WERI-Rb-1 (cell line): ENCODE measurements around the gene BEST3.

Experiments
- DNase-seq: peaks from one replicate; pipeline ENCODE4 v3.0.0-alpha.2; 2020
- H3K27ac ChIP-seq: fragments of 250-450 bp; sonication (Bioruptor Pico); 2 replicates; pipeline ENCODE4 v1.5.1; 2020; ENCODE audit warnings: mild to moderate bottlenecking, moderate library complexity
- H3K27me3 ChIP-seq: fragments of 250-450 bp; sonication (Bioruptor Pico); 2 replicates; pipeline ENCODE4 v1.5.1; 2021; ENCODE audit warnings: mild to moderate bottlenecking, low read depth, moderate library complexity; ENCODE audit not compliant: insufficient read depth, severe bottlenecking
- H3K36me3 ChIP-seq: fragments of 250-450 bp; sonication (Bioruptor Pico); 2 replicates; pipeline ENCODE4 v1.5.1; 2020; ENCODE audit warnings: mild to moderate bottlenecking, moderate library complexity
- H3K4me3 ChIP-seq: 2 replicates; pipeline ENCODE4 v1.5.1; 2011; ENCODE audit warnings: low read depth, mild to moderate bottlenecking, control low read depth, low read length
- H3K9me3 ChIP-seq: fragments of 250-450 bp; sonication (Bioruptor Pico); 2 replicates; pipeline ENCODE4 v1.5.1; 2021; ENCODE audit warnings: mild to moderate bottlenecking, moderate library complexity; ENCODE audit not compliant: severe bottlenecking
- CTCF ChIP-seq: IDR thresholded peaks from 2 replicates; pipeline ENCODE4 v1.5.1; 2011; ENCODE audit warnings: low read depth, mild to moderate bottlenecking, control low read depth, inconsistent platforms, low read length

The BEST3 gene

GRCh38 chr12:69661386-69661785 is 37.7 kb downstream of the BEST3 start:
- Histone ChIP-seq H3K4me3 (no peak overlapping the region), H3K9me3 (no peaks in the 10 kb centered on the region), H3K27ac (no peak overlapping the region), H3K27me3 (no peaks in the 10 kb centered on the region), H3K36me3 (no peaks in the 10 kb centered on the region)
- no peak for TF ChIP-seq CTCF
- DNase-seq, result no peak

- Histone ChIP-seq H3K9me3 (no peaks in the 10 kb centered on the region), H3K36me3 (no peaks in the 10 kb centered on the region), H3K27me3 (no peaks in the 10 kb centered on the region), H3K4me3 (no peak overlapping the region), H3K27ac (no peak overlapping the region)
- DNase-seq, result no peak
- TF ChIP-seq CTCF, result no peak
Observed at GRCh38 chr12:69660164-69660863, 38.8 kb downstream of the BEST3 start.

- no peak for DNase-seq
- Histone ChIP-seq H3K4me3 (no peak overlapping the region), H3K27me3 (no peaks in the 10 kb centered on the region), H3K9me3 (no peaks in the 10 kb centered on the region), H3K27ac (no peak overlapping the region), H3K36me3 (no peaks in the 10 kb centered on the region)
- no peak for TF ChIP-seq CTCF
Observed at GRCh38 chr12:69658203-69658602, 40.9 kb downstream of the BEST3 start.

DNA sequence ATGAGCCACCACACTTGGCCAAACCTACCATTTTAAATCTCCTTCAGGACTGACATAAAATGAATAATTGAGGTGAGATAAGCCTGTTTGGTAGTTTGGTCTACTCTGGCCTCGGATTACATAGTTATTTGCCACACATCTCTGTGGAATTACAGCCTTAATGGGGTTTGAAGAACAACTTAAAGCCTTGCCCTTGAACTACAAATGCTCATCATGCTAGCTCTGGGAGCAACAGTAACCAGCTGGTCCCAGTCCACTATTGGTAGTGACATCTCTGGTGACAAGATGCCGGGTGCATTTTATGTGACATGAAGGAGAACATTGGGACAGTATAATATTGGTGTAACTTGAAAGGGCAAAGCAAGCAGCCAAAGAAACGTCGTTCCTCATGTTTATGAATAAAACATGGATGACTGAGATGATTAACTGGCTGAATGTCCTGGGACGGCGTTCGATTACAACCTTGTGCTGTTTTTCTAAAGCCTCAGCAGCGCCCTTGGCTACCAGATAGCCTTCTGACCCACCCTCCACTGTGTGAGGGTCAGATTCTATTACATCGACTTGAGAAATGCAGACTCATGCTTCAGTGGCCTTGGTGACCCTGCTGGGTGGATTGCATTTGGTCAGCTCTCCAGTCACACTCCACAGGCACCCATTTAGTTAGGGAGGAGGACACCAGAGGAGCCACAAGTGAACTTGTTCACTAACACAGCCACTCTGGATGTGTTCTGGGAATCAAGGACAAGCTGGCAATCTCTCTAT is 41.5 kb downstream of the BEST3 start:
- DNase-seq, result no peak
- TF ChIP-seq CTCF, result no peak
- Histone ChIP-seq H3K27me3 (no peaks in the 10 kb centered on the region), H3K4me3 (no peak overlapping the region), H3K36me3 (no peaks in the 10 kb centered on the region), H3K27ac (no peak overlapping the region), H3K9me3 (no peaks in the 10 kb centered on the region)

DNA sequence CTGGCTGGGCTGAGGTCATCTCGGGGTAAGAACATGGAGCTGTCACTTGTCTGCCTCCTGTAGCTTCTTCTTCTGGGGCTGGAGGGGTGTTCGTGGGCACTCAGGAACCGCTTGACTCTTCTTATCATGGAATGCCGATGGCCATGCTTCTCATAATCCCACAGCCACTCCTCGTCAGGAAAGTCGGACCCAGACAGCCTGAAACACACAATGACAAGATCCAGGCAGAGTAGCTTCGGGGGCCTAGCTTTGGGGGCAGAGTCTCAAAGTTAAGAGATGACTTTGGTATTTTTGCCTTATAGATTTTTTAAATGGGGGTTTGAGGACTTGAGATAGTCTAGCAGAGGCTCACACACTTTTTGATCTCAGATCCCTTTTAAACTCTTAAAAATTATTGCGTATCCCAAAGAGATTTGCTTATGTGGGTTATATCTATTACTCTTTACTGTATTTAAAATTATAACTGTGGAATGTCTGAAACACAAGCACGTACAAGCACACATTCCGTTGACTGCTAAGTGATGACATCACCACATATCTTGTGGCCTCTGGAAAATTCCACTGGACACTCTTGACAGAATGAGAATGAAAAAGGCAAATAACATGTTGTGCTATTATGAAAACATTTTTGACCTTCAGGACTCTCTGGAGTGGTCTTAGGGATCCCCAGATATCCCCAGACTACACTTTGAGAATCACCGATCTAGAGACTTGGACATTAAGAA is 43.3 kb downstream of the BEST3 start:
- Histone ChIP-seq H3K4me3 (no peak overlapping the region), H3K27ac (no peak overlapping the region), H3K36me3 (no peaks in the 10 kb centered on the region), H3K9me3 (no peaks in the 10 kb centered on the region), H3K27me3 (no peaks in the 10 kb centered on the region)
- TF ChIP-seq CTCF, result no peak
- DNase-seq, result no peak
